Mesothelial cell of epicardium (in vitro differentiated cells): ENCODE data around the gene GLMP. TPM values are rescaled to one million over a fixed set of nuclear protein-coding genes. Genes with fewer than 3 reads are reported as not detected.
"Not testable (repeated sequence)": the region's sequence is repeated elsewhere in the genome, so short reads cannot be mapped to it uniquely, and the experiment has no call there.

Source experiments
- DNase-seq, 2 experiments: peaks; one replicate each; pipeline ENCODE4 v3.0.0; 2021; ENCODE audit warnings: low spot score in 2 of 2; ENCODE audit not compliant: unreplicated experiment in 2 of 2
- H3K27ac Mint-ChIP-seq: 2 replicates; pipeline ENCODE4 v1.8.0; 2021; ENCODE audit warnings: mixed read lengths
- H3K27me3 Mint-ChIP-seq: 2 replicates; pipeline ENCODE4 v1.8.0; 2021; ENCODE audit warnings: low read depth, mixed read lengths
- H3K36me3 Mint-ChIP-seq: 2 replicates; pipeline ENCODE4 v1.8.0; 2021; ENCODE audit warnings: mixed read lengths
- H3K4me1 Mint-ChIP-seq: 2 replicates; pipeline ENCODE4 v1.8.0; 2021; ENCODE audit warnings: mixed read lengths
- H3K4me3 Mint-ChIP-seq: 2 replicates; pipeline ENCODE4 v1.8.0; 2021; ENCODE audit warnings: mild to moderate bottlenecking, moderate library complexity, mixed read lengths
- H3K9me3 Mint-ChIP-seq: 2 replicates; pipeline ENCODE4 v1.8.0; 2021; ENCODE audit warnings: mixed read lengths
- total RNA-seq: library from RNA; stranded (reverse); gene quantifications from 3 replicates; pipeline ENCODE4 v1.2.1, GENCODE V29; 2021
- TF ChIP-seq, protein P1 (sequence below): fragments of 200-600 bp; sonication (generic); IDR thresholded peaks from one replicate; pipeline ENCODE4 v1.5.0; 2021; ENCODE audit warnings: antibody characterized with exemption; ENCODE audit not compliant: unreplicated experiment

GLMP gene
- total RNA-seq, 1 donor from 2014 or later, result 60.2 TPM

GRCh38 chr1:156337052-156337887, 41.8 kb upstream of the GLMP start:
- peaks cover 23% of the 10 kb centered on the region for H3K4me1 Mint-ChIP-seq
- H3K27ac Mint-ChIP-seq, result peak overlapping the region; percentile 97
- TF ChIP-seq, protein P1, sequence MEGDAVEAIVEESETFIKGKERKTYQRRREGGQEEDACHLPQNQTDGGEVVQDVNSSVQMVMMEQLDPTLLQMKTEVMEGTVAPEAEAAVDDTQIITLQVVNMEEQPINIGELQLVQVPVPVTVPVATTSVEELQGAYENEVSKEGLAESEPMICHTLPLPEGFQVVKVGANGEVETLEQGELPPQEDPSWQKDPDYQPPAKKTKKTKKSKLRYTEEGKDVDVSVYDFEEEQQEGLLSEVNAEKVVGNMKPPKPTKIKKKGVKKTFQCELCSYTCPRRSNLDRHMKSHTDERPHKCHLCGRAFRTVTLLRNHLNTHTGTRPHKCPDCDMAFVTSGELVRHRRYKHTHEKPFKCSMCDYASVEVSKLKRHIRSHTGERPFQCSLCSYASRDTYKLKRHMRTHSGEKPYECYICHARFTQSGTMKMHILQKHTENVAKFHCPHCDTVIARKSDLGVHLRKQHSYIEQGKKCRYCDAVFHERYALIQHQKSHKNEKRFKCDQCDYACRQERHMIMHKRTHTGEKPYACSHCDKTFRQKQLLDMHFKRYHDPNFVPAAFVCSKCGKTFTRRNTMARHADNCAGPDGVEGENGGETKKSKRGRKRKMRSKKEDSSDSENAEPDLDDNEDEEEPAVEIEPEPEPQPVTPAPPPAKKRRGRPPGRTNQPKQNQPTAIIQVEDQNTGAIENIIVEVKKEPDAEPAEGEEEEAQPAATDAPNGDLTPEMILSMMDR, result no peak
- peaks cover 11% of the 10 kb centered on the region for H3K36me3 Mint-ChIP-seq
- H3K4me3 Mint-ChIP-seq, result peak overlapping the region; percentile 99
- no peak for DNase-seq
- no peaks in the 10 kb centered on the region for H3K9me3 Mint-ChIP-seq
- H3K27me3 Mint-ChIP-seq, result no peaks in the 10 kb centered on the region

- Mint-ChIP-seq H3K9me3 (no peaks in the 10 kb centered on the region), H3K27ac (peak overlapping the region; percentile 16), H3K4me3 (peak overlapping the region; percentile 99), H3K27me3 (no peaks in the 10 kb centered on the region), H3K4me1 (peaks cover 19% of the 10 kb centered on the region), H3K36me3 (peaks cover 13% of the 10 kb centered on the region)
- TF ChIP-seq, protein P1, result no peak
- no peak for DNase-seq
These were observed 40.8 kb upstream of the GLMP start for GRCh38 chr1:156336242-156336641.

GRCh38 chr1:156323179-156323578, 27.7 kb upstream of the GLMP start:
- H3K36me3 Mint-ChIP-seq, result peaks cover 28% of the 10 kb centered on the region
- not testable (repeated sequence) for H3K27me3 Mint-ChIP-seq, DNase-seq, H3K4me1 Mint-ChIP-seq, H3K9me3 Mint-ChIP-seq, H3K4me3 Mint-ChIP-seq, H3K27ac Mint-ChIP-seq

DNA sequence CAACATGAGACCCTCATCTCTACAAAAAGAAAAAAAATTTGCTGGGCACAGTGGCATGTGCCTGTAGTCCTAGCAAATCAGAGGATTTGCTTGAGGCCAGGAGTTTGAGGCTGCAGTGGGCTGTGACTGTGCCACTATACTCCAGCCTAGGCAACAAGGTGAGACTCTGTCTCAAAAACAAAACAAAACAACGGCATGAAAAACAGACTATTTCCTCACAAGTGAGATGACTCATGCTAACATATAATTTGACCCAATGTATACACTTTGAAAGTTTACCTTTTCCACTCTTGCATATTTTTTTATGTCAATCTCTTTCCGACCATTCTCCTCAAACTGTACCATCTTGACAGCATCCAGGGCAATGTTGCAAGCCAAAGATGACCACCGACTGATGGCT, 25.1 kb upstream of the GLMP start:
- no peak overlapping the region for H3K4me3 Mint-ChIP-seq
- no peaks in the 10 kb centered on the region for H3K4me1 Mint-ChIP-seq
- no peak overlapping the region for H3K27ac Mint-ChIP-seq
- H3K9me3 Mint-ChIP-seq, result no peaks in the 10 kb centered on the region
- H3K36me3 Mint-ChIP-seq, result peaks cover 38% of the 10 kb centered on the region
- H3K27me3 Mint-ChIP-seq, result no peaks in the 10 kb centered on the region
- TF ChIP-seq, protein P1, result no peak
- DNase-seq, result no peak

DNA sequence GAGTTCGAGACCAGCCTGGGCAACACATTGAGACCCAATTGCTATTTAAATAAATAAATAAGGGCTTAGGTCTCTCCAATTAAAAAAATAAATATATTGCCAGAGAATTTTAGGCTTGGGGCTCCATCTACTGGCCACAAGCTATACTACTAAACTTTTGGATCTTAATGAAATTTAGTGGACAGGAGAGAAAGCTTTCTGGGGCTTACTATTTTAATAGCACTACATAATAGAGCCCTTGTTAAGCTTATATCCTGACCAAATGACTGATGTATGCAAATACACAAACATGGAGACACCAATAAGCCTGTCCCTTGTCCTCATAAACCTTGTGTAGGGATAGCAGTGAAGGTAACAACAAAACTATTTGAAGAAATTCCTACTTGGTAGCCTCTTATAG, 24.2 kb upstream of the GLMP start:
- peaks cover 37% of the 10 kb centered on the region for H3K36me3 Mint-ChIP-seq
- H3K27me3 Mint-ChIP-seq, result no peaks in the 10 kb centered on the region
- TF ChIP-seq, protein P1, result peak; percentile 72
- H3K9me3 Mint-ChIP-seq, result no peaks in the 10 kb centered on the region
- H3K4me3 Mint-ChIP-seq, result no peak overlapping the region
- no peaks in the 10 kb centered on the region for H3K4me1 Mint-ChIP-seq
- H3K27ac Mint-ChIP-seq, result no peak overlapping the region
- DNase-seq, result no peak

GRCh38 chr1:156316909-156317308, 21.4 kb upstream of the GLMP start:
- Mint-ChIP-seq H3K9me3 (no peaks in the 10 kb centered on the region), H3K4me1 (no peaks in the 10 kb centered on the region), H3K27me3 (no peaks in the 10 kb centered on the region), H3K36me3 (peaks cover 40% of the 10 kb centered on the region), H3K4me3 (no peak overlapping the region), H3K27ac (no peak overlapping the region)
- TF ChIP-seq, protein P1, result no peak
- DNase-seq, result no peak
